Middle frontal gyrus (tissue), 1 donor: ENCODE results near the gene LDHA.

Experiments used
- DNase-seq: peaks from one replicate; pipeline ENCODE4 v3.0.0-alpha.2; 2015; ENCODE audit warnings: low spot score; ENCODE audit errors: extremely low spot score

LDHA gene

GRCh38 chr11:18394275-18394927 lies at the start of gene LDHA:
Gene LDHA (plus strand): TSS chr11:18394563. CDS start chr11:18396843, 2,280 bp downstream.
- DNase-seq = peak; percentile 72

GRCh38 chr11:18347471-18348125 lies 46.8 kb upstream of the LDHA start:
- DNase-seq = no peak

GRCh38 chr11:18352581-18352980 lies 41.8 kb upstream of the LDHA start:
- no peak for DNase-seq

- DNase-seq = no peak
Measured at GRCh38 chr11:18358646-18359045, 35.7 kb upstream of the LDHA start.

GRCh38 chr11:18361154-18361553 lies 33.2 kb upstream of the LDHA start:
- no peak for DNase-seq

- peak; percentile 29 for DNase-seq
Measured at GRCh38 chr11:18364495-18365073, 29.8 kb upstream of the LDHA start.

- no peak for DNase-seq
Measured at GRCh38 chr11:18365741-18366140, 28.6 kb upstream of the LDHA start.

GRCh38 chr11:18366286-18366685 lies 28.1 kb upstream of the LDHA start:
- no peak for DNase-seq

- DNase-seq = no peak
Measured at GRCh38 chr11:18367431-18367830, 26.9 kb upstream of the LDHA start.

- DNase-seq = no peak
Measured at GRCh38 chr11:18368221-18368620, 26.1 kb upstream of the LDHA start.

GRCh38 chr11:18369398-18369797 lies 25.0 kb upstream of the LDHA start:
- DNase-seq = no peak

GRCh38 chr11:18371279-18371678 lies 23.1 kb upstream of the LDHA start:
- no peak for DNase-seq

GRCh38 chr11:18372201-18372600 lies 22.2 kb upstream of the LDHA start:
- no peak for DNase-seq

- no peak for DNase-seq
Measured at GRCh38 chr11:18374956-18375355, 19.4 kb upstream of the LDHA start.

GRCh38 chr11:18375941-18376340 lies 18.4 kb upstream of the LDHA start:
- DNase-seq = no peak

GRCh38 chr11:18379201-18379600 lies 15.2 kb upstream of the LDHA start:
- DNase-seq = no peak

GRCh38 chr11:18383388-18384156 lies 10.8 kb upstream of the LDHA start:
- DNase-seq = no peak

GRCh38 chr11:18384157-18384641 lies 10.2 kb upstream of the LDHA start:
- DNase-seq = no peak

GRCh38 chr11:18390088-18390487 lies 4.3 kb upstream of the LDHA start:
- no peak for DNase-seq

- DNase-seq = no peak
Measured at GRCh38 chr11:18392434-18393321, 1.7 kb upstream of the LDHA start.
